ENCODE measurements around the gene OPN4. TPM values are rescaled to one million over a fixed set of nuclear protein-coding genes. Genes with fewer than 3 reads are reported as not detected.

OPN4 gene
- total and polyA plus RNA-seq, 2 of the 8 experiments (the other 6 are each of a cell fraction or from before 2014, with no cell fraction given) = not detected

DNA sequence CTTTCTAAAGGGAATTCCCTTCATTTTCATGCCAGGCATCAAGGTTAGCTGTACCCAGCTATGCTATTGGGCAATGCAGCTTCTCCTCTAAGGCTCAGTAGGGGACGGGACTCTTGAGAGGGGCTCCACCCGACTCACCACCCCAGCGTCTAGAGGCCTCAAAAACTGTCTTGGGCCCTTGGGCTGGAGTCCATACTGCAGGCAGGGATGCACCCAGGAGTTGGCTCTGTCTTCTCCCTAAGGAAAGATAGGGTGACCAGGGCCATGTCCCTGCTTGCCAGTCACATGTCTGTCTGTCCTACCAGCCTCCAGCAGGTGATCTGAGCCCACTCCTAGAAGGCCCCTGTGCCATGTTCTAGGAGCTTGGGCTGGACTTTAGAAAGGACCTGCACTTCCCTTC, 1.2 kb downstream of the OPN4 start:
- CTCF ChIA-PET (ENCODE audit: partially characterized antibody) = interaction anchor here (0.7 to 1.7 kb wide), 3 partner anchors 11 to 311 kb away, joined by 3 to 7 read pairs (median 5); no protein-coding TSS in a partner anchor
- FAIRE-seq (no peak), DNase-seq (ENCODE audit: low read depth in 1 of 2, low spot score in 2 of 2) (no peak)
- TF ChIP-seq TAF1 (IDR thresholded peaks at IDR 0.05; ENCODE audit: low read depth, low read length) = no peak
- TF ChIP-seq NANOG (IDR thresholded peaks at IDR 0.05; ENCODE audit: insufficient read depth, low read depth, low read length, poor library complexity, severe bottlenecking) = no peak
- TF ChIP-seq POLR2A (IDR thresholded peaks at IDR 0.05; ENCODE audit: control extremely low read depth in 1 of 2, low read depth in 2 of 2, low read length in 2 of 2) = no peak
- no peak for TF ChIP-seq SUZ12 (IDR thresholded peaks at IDR 0.05; ENCODE audit: low read length)
- TF ChIP-seq ASH2L (IDR thresholded peaks at IDR 0.05; ENCODE audit: low read length) = no peak
- no peak for TF ChIP-seq PHF8 (conservative IDR thresholded peaks at IDR 0.05; ENCODE audit: low read depth, low read length)
- TF ChIP-seq SIRT6 (IDR thresholded peaks at IDR 0.05; ENCODE audit: low read length) = no peak
- TF ChIP-seq, protein P1, sequence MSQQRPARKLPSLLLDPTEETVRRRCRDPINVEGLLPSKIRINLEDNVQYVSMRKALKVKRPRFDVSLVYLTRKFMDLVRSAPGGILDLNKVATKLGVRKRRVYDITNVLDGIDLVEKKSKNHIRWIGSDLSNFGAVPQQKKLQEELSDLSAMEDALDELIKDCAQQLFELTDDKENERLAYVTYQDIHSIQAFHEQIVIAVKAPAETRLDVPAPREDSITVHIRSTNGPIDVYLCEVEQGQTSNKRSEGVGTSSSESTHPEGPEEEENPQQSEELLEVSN (IDR thresholded peaks at IDR 0.05) = no peak
- no peak for TF ChIP-seq EGR1 (IDR thresholded peaks at IDR 0.05; ENCODE audit: borderline replicate concordance, low read depth, low read length)
- TF ChIP-seq BCL11A (IDR thresholded peaks at IDR 0.05; ENCODE audit: low read depth in 2 of 2, low read length in 2 of 2) = no peak
- no peak for TF ChIP-seq SP4 (IDR thresholded peaks at IDR 0.05; ENCODE audit: low read length)
- TF ChIP-seq EP300 (IDR thresholded peaks at IDR 0.05; ENCODE audit: borderline replicate concordance in 1 of 2, low read depth in 2 of 2, low read length in 2 of 2) = no peak
- TF ChIP-seq KDM5A (IDR thresholded peaks at IDR 0.05; ENCODE audit: low read length) = no peak
- TF ChIP-seq RFX5 (IDR thresholded peaks at IDR 0.05; ENCODE audit: borderline replicate concordance, low read depth, low read length) = no peak
- TF ChIP-seq JUN (IDR thresholded peaks at IDR 0.05; ENCODE audit: low read depth, low read length) = no peak

More for the DNA sequence above, 1.2 kb downstream of the OPN4 start:
- Histone ChIP-seq H3K9me3 (ENCODE audit: insufficient read depth in 2 of 2, low read depth in 1 of 2, low read length in 1 of 2) (no peaks in the 10 kb centered on the region), H3K79me2 (ENCODE audit: control insufficient read depth in 1 of 2, insufficient read depth in 2 of 2, low read length in 2 of 2) (no peaks in the 10 kb centered on the region), H3K23me2 (ENCODE audit: low read depth, low read length) (peaks cover 7% of the 10 kb centered on the region; the same call in 1 of the 2 replicates), H3K27me3 (replicated peaks in 1 of 4; ENCODE audit: control insufficient read depth in 3 of 4, extremely low read depth in 1 of 4, insufficient read depth in 3 of 4, low read length in 3 of 4) (no peaks in the 10 kb centered on the region), H3K4me1 (replicated peaks in 1 of 4; ENCODE audit: control insufficient read depth in 3 of 4, insufficient read depth in 4 of 4, low read length in 3 of 4) (peaks cover 0 to 6% (median 3%) of the 10 kb centered on the region in 4 experiments; a peak in 1 of 7 replicates), H3K9ac (replicated peaks in 1 of 4; ENCODE audit: extremely low read depth in 1 of 4, low read depth in 3 of 4, low read length in 3 of 4) (no peak overlapping the region), H3K27ac (ENCODE audit: low read depth, low read length) (no peak overlapping the region), H3K79me1 (ENCODE audit: low read depth, low read length) (no peaks in the 10 kb centered on the region), H2BK20ac (ENCODE audit: low read length) (no peak overlapping the region), H2BK120ac (replicated peaks; ENCODE audit: low read depth, low read length) (no peak overlapping the region), H2AFZ (ENCODE audit: low read length) (no peak overlapping the region), H3K18ac (ENCODE audit: extremely low read depth, low read length) (no peak overlapping the region), H3K4ac (replicated peaks; ENCODE audit: insufficient read length, low read depth, low read length) (no peak overlapping the region), H4K8ac (ENCODE audit: extremely low read depth, insufficient read depth, low read length) (no peak overlapping the region), H2AK5ac (ENCODE audit: low read depth, low read length) (no peak overlapping the region), H3K36me3 (ENCODE audit: control insufficient read depth in 2 of 4, insufficient read depth in 4 of 4, low read length in 3 of 4) (no peaks in the 10 kb centered on the region), H3K4me3 (ENCODE audit: extremely low read depth in 1 of 4, insufficient read depth in 2 of 4, low read depth in 3 of 4, low read length in 4 of 4) (no peak overlapping the region), H3K56ac (replicated peaks; ENCODE audit: insufficient read length, low read depth, low read length) (no peak overlapping the region), H3K4me2 (ENCODE audit: insufficient read depth in 1 of 2, low read depth in 2 of 2, low read length in 2 of 2) (no peak overlapping the region), H3K14ac (ENCODE audit: insufficient read length) (no peak overlapping the region), H2BK5ac (ENCODE audit: low read depth, low read length) (no peak overlapping the region), H4K5ac (ENCODE audit: insufficient read length, low read depth, low read length) (no peak overlapping the region), H4K91ac (replicated peaks; ENCODE audit: insufficient read length, low read length) (no peak overlapping the region), H2BK15ac (ENCODE audit: low read length) (no peak overlapping the region), H3K23ac (ENCODE audit: insufficient read length) (no peak overlapping the region), H2BK12ac (ENCODE audit: low read depth, low read length) (no peak overlapping the region), H4K20me1 (replicated peaks in 1 of 2; ENCODE audit: control insufficient read depth in 1 of 2, insufficient read depth in 2 of 2, low read length in 2 of 2) (peaks cover 0 to 6% of the 10 kb centered on the region in 2 experiments)
- POLR2A ChIA-PET (ENCODE audit: partially characterized antibody) = no interaction called here
- 83% methylated on average over 3 of the region's 3 CpGs; no CpG with 5 or more reads in 1 of the 2 experiments for WGBS, 2 experiments (ENCODE audit: extremely low coverage in 1 of 2, insufficient coverage in 1 of 2, insufficient read length in 1 of 2, insufficient replicate concordance in 2 of 2, low coverage in 1 of 2, low lambda C conversion rate in 2 of 2, missing lambda C conversion rate in 1 of 2)

All from H1 (cell line).